ENCODE measurements around the gene HASPIN. TPM values are rescaled to one million over a fixed set of nuclear protein-coding genes. Genes with fewer than 3 reads are reported as not detected.
A peak's percentile ranks its signal among the peaks of the same experiment; 100 is the strongest.

HASPIN gene
- 22.9 and 24.9 TPM in 2 replicates for total RNA-seq
- long read RNA-seq, partial matches to known transcripts, result 0 of 4 reads
- long read RNA-seq, other reads (novel, unspliced or antisense), result 0 of 4 reads

DNA sequence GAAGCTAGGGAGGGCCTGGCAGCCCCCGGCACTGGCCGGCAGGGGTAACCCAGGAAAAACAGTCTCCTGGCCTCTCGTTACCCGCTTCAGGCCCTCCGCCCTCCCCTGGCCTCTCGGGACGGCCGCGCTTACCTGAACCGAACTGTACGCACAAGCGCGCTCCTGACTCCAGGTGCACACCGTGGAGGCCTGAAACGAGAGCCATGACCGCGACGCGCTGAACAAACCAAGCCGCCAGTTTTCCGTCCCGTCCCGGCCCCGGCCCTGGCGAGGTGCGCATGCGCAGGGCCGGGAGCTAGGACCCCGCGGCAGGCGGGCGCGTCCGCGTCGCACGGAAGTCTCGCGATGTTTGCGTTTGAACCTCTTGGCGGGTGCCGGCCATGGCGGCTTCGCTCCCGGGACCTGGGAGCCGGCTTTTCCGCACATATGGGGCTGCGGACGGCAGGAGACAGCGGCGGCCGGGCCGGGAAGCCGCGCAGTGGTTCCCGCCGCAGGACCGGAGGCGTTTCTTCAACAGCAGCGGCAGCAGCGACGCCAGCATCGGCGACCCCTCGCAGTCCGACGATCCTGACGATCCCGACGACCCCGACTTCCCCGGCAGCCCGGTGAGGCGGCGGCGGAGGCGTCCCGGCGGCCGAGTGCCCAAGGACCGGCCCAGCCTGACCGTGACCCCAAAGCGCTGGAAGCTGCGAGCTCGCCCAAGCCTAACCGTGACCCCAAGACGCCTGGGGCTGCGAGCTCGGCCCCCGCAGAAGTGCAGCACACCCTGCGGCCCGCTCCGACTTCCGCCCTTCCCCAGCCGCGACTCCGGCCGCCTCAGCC is at the start of gene HASPIN:
Gene HASPIN, plus strand, starts transcription at position 348 of the 822 bp plus-strand sequence. Its CDS starts 33 bp downstream, at position 381.
- DNase-seq (ENCODE audit: low read depth, low spot score), result peak; percentile 93
- peak within 1 kb of the TSS; percentile 98 for H3K27ac Mint-ChIP-seq (ENCODE audit: unreplicated experiment)
- peaks cover 12% of the 10 kb centered on the region for H3K36me3 Mint-ChIP-seq (ENCODE audit: low read depth)
- TF ChIP-seq, protein P1, sequence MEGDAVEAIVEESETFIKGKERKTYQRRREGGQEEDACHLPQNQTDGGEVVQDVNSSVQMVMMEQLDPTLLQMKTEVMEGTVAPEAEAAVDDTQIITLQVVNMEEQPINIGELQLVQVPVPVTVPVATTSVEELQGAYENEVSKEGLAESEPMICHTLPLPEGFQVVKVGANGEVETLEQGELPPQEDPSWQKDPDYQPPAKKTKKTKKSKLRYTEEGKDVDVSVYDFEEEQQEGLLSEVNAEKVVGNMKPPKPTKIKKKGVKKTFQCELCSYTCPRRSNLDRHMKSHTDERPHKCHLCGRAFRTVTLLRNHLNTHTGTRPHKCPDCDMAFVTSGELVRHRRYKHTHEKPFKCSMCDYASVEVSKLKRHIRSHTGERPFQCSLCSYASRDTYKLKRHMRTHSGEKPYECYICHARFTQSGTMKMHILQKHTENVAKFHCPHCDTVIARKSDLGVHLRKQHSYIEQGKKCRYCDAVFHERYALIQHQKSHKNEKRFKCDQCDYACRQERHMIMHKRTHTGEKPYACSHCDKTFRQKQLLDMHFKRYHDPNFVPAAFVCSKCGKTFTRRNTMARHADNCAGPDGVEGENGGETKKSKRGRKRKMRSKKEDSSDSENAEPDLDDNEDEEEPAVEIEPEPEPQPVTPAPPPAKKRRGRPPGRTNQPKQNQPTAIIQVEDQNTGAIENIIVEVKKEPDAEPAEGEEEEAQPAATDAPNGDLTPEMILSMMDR (conservative IDR thresholded peaks at IDR 0.05), result peak; percentile 63
- H3K27me3 Mint-ChIP-seq (ENCODE audit: low read depth), result no peaks in the 10 kb centered on the region
- H3K4me3 Mint-ChIP-seq, result peak within 1 kb of the TSS; percentile 96
- peaks cover 41% of the 10 kb centered on the region for H3K4me1 Mint-ChIP-seq
- H3K9me3 Mint-ChIP-seq, result no peaks in the 10 kb centered on the region

DNA sequence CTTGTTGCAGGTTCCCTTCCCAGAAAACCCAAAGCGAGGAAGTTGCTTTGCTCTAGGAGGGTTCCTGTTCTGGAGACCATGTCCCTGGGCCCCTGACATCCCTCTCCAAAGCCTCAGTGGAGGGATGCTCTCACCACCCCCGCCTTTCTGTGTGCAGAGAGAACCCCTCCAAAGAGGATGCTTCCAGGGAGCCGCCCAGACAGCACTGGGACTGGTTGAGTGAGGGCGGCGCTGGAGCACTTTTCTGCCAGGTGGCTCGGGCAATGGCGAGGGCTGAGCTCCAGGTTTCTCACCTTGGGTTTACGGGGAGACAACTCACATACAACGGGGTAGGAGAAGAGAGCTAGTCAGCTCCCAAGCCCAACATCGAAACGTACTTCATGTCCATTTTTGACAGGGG is 47.8 kb upstream of the HASPIN start:
- Mint-ChIP-seq H3K27ac (ENCODE audit: unreplicated experiment) (no peak overlapping the region), H3K36me3 (ENCODE audit: low read depth) (no peaks in the 10 kb centered on the region)

DNA sequence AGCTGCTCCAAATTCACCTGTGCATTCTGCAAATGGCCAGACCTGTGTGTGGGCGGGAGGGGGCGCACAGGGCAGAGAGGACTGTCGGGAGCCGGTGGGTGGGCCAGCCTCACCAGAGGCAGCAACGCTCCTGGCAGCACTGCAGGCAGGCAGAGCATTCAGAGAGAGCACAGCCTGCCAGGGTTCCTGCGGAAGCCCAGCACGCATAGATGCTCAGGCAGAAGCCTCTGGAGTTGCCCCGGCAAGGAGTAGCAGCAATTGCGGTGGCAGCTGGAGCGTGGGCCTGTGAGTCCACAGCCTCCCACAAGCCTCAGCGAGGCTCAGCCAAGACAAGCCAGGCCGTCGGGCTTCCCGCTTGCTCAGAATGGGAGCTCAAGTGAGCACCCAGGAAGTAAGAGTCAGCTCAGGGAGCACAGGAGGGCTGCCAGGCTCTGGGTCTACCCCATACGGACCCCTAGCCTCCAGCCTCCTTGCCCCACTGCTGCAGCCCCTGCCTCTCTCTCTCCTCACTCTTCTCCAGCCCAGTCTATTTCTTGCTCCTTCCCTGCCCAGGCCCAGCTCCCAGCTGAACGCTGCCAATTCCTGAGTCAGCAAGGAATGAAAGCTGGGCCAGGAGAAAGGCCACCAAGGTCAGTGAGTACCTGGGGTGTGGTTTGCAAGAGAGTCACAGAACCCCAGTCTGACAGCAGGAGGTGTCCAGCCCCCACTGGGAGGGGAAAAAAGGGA is 45.4 kb upstream of the HASPIN start:
- Mint-ChIP-seq H3K4me3 (no peak overlapping the region), H3K27me3 (ENCODE audit: low read depth) (peaks cover 2% of the 10 kb centered on the region), H3K27ac (ENCODE audit: unreplicated experiment) (no peak overlapping the region), H3K4me1 (peaks cover 7% of the 10 kb centered on the region), H3K9me3 (no peaks in the 10 kb centered on the region), H3K36me3 (ENCODE audit: low read depth) (no peaks in the 10 kb centered on the region)
- TF ChIP-seq, protein P1 (conservative IDR thresholded peaks at IDR 0.05), result no peak
- DNase-seq (ENCODE audit: low read depth, low spot score), result no peak

More for the DNA sequence above, 47.8 kb upstream of the HASPIN start:
- no peaks in the 10 kb centered on the region for H3K27me3 Mint-ChIP-seq (ENCODE audit: low read depth)
- peaks cover 7% of the 10 kb centered on the region for H3K4me1 Mint-ChIP-seq
- no peaks in the 10 kb centered on the region for H3K9me3 Mint-ChIP-seq
- H3K4me3 Mint-ChIP-seq, result peak overlapping the region; percentile 41
- TF ChIP-seq, protein P1 (conservative IDR thresholded peaks at IDR 0.05), result no peak
- no peak for DNase-seq (ENCODE audit: low read depth, low spot score)

DNA sequence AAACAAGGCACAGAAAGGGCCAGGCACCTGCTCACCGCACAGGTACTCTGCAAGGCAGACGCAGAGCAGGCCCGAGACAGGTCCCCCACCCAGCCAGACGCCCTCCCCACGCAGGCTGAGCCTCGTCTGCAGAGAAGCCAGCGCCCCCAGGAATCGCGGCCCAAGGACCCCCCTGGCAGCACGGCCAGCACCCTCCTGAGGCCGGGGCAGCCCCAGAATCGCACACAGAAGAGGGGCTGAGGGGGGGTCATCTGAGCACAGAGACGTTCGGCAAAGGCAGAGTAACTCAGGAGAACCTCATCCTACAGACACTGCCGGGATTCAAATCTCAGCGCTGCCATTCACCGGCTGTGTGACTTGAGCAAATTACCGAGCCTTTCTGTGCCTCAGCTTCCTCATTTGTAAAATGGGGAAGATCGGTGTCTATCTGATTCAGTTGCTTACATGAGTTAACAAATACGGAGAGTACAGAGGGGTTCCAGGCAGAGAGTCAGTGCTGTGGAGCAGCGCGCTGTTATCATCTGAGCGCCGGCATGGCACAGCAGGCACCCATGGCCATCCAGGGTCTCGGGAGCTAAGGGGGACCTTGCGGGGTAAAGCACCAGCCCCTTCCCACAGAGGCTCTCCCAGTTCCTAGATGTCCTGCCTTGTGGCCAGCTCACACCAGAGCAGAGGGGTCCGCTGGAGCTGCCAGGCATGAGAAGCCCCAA is 44.7 kb upstream of the HASPIN start:
- no peaks in the 10 kb centered on the region for H3K9me3 Mint-ChIP-seq
- no peak overlapping the region for H3K27ac Mint-ChIP-seq (ENCODE audit: unreplicated experiment)
- H3K27me3 Mint-ChIP-seq (ENCODE audit: low read depth), result peaks cover 2% of the 10 kb centered on the region
- TF ChIP-seq, protein P1 (conservative IDR thresholded peaks at IDR 0.05), result no peak
- H3K4me1 Mint-ChIP-seq, result peaks cover 7% of the 10 kb centered on the region
- H3K4me3 Mint-ChIP-seq, result no peak overlapping the region
- no peak for DNase-seq (ENCODE audit: low read depth, low spot score)
- H3K36me3 Mint-ChIP-seq (ENCODE audit: low read depth), result no peaks in the 10 kb centered on the region

DNA sequence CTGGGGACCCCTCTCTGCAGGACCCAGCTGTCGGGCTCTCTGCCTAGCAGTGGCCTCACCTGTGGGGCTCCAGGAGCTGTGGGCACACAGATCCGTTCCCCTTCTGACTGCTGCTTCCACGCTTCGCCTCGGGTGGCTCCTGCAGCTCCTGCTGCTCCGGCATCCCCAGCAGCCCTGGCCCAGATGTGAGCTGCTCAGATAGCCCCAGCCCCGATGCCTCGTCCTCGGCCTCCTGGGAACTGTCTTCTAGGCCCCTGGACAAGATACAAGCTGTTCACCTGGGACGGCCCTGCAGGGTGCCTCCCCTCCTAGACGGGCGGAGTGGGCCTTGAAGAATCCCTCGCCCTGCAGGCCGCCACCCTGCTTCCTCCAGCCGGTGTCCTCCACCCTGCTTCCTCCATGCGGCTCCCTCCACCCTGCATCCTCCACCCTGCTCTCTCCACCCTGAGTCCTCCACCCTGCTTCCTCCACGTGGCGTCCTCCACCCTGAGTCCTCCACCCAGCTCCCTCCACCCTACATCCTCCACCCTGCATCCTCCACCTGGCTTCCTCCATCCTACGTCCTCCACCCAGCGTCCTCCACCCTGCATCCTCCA is 44.1 kb upstream of the HASPIN start:
- Mint-ChIP-seq H3K4me3 (no peak overlapping the region), H3K27ac (ENCODE audit: unreplicated experiment) (no peak overlapping the region), H3K9me3 (no peaks in the 10 kb centered on the region), H3K36me3 (ENCODE audit: low read depth) (no peaks in the 10 kb centered on the region), H3K4me1 (peaks cover 3% of the 10 kb centered on the region), H3K27me3 (ENCODE audit: low read depth) (peaks cover 2% of the 10 kb centered on the region)
- no peak for DNase-seq (ENCODE audit: low read depth, low spot score)
- TF ChIP-seq, protein P1 (conservative IDR thresholded peaks at IDR 0.05), result no peak
